MCF 10A (cell line): Measurements from ENCODE around the gene ETF1. TPM values are rescaled to one million over a fixed set of nuclear protein-coding genes. Genes with fewer than 3 reads are reported as not detected.
A peak's percentile ranks its signal among the peaks of the same experiment; 100 is the strongest.

Source experiments
- BruUV-seq: library from RNA; stranded (reverse); fragments of 400-500 nt; replicated peaks from 2 replicates; lab custom pipeline; 2021; lab: Mats Ljungman, UMichigan
- CTCF ChIA-PET: fragments of 300-600 bp; sonication (Branson Sonifier 250); formaldehyde crosslinking; extraction: SDS; loops from one replicate; lab custom pipeline; 2021; ENCODE audit warnings: antibody characterized with exemption, inconsistent platforms; lab: Yijun Ruan, JAX
- POLR2A ChIA-PET: fragments of 300-600, 350-650 bp; sonication (Branson Sonifier 250); formaldehyde crosslinking; extraction: SDS; loops from one replicate; lab custom pipeline; 2020; ENCODE audit warnings: antibody characterized with exemption, inconsistent platforms; lab: Yijun Ruan, JAX
- DNase-seq: peaks from one replicate; pipeline ENCODE4 v3.0.0-alpha.2; 2018; ENCODE audit not compliant: unreplicated experiment
- H3K27ac Mint-ChIP-seq: one replicate; pipeline ENCODE4 v1.8.0; 2022; ENCODE audit warnings: mild to moderate bottlenecking, low read depth, mixed read lengths; ENCODE audit not compliant: unreplicated experiment
- H3K27me3 Mint-ChIP-seq: one replicate; pipeline ENCODE4 v1.8.0; 2022; ENCODE audit warnings: mixed read lengths; ENCODE audit not compliant: insufficient read depth, unreplicated experiment
- H3K36me3 Mint-ChIP-seq: one replicate; pipeline ENCODE4 v1.8.0; 2022; ENCODE audit warnings: mild to moderate bottlenecking, moderate library complexity, mixed read lengths; ENCODE audit not compliant: insufficient read depth, unreplicated experiment
- H3K4me1 Mint-ChIP-seq: one replicate; pipeline ENCODE4 v1.8.0; 2022; ENCODE audit warnings: mixed read lengths; ENCODE audit not compliant: insufficient read depth, unreplicated experiment
- H3K4me3 Mint-ChIP-seq: one replicate; pipeline ENCODE4 v1.8.0; 2022; ENCODE audit warnings: mild to moderate bottlenecking, moderate library complexity, mixed read lengths; ENCODE audit not compliant: unreplicated experiment
- H3K9me3 Mint-ChIP-seq: one replicate; pipeline ENCODE4 v1.8.0; 2022; ENCODE audit warnings: mixed read lengths; ENCODE audit not compliant: unreplicated experiment
- CTCF ChIP-seq: fragments of 200-600 bp; IDR thresholded peaks from one replicate; pipeline ENCODE4 v1.8.0; 2022; ENCODE audit warnings: antibody characterized with exemption, mild to moderate bottlenecking; ENCODE audit not compliant: unreplicated experiment
- intact Hi-C: fragments of 100-400 bp; cut with micrococcal nuclease; formaldehyde crosslinking; loops from 2 replicates; pipeline ENCODE4 v1.14.1; 2022
- total RNA-seq: library from RNA; stranded (reverse); gene quantifications from 2 replicates; pipeline ENCODE4 v1.2.3, GENCODE V29; 2022

ETF1 gene
- total RNA-seq, 1 experiment from 2014 or later, result 349 TPM

GRCh38 chr5:138541511-138542179, 1.4 kb downstream of the ETF1 start:
- CTCF ChIA-PET, result interaction anchor here (0.6 to 9.5 kb wide), 8 partner anchors 10 to 92 kb away, joined by 3 to 124 read pairs (median 4); partner anchors contain the start of gene EGR1
- intact Hi-C loops, result loop anchor here (2.0 to 10.0 kb wide), 4 partner anchors 33 to 363 kb away; partner anchors contain the start of genes BRD8, CDC25C, FAM53C and HSPA9
- no TSS peak for BruUV-seq
- peak overlapping the region; percentile 79 for H3K4me3 Mint-ChIP-seq
- peak overlapping the region; percentile 97 for H3K27ac Mint-ChIP-seq
- H3K27me3 Mint-ChIP-seq, result no peaks in the 10 kb centered on the region
- H3K4me1 Mint-ChIP-seq, result peaks cover 35% of the 10 kb centered on the region
- H3K9me3 Mint-ChIP-seq, result no peaks in the 10 kb centered on the region
- peaks cover 39% of the 10 kb centered on the region for H3K36me3 Mint-ChIP-seq
- no peak for TF ChIP-seq CTCF
- DNase-seq, result no peak
- POLR2A ChIA-PET, result interaction anchor here (0.6 to 11.8 kb wide), 19 partner anchors 10 to 730 kb away, joined by 3 to 276 read pairs (median 23); partner anchors contain the start of genes BRD8, CDC23, EGR1 and FAM53C

- POLR2A ChIA-PET, result interaction anchor here (0.8 to 11.8 kb wide), 5 partner anchors 11 to 75 kb away, joined by 3 to 276 read pairs (median 5); partner anchors contain the start of gene EGR1
- peaks cover 30% of the 10 kb centered on the region for H3K4me1 Mint-ChIP-seq
- no peak for DNase-seq
- no peak for TF ChIP-seq CTCF
- no peaks in the 10 kb centered on the region for H3K9me3 Mint-ChIP-seq
- peak overlapping the region; percentile 79 for H3K4me3 Mint-ChIP-seq
- H3K27me3 Mint-ChIP-seq, result no peaks in the 10 kb centered on the region
- intact Hi-C loops, result loop anchor here (10.0 kb wide), 1 partner anchor 205 kb away; the partner anchor contains the start of genes CDC25C and FAM53C
- no TSS peak for BruUV-seq
- CTCF ChIA-PET, result interaction anchor here (0.6 to 9.5 kb wide), 5 partner anchors 8 to 90 kb away, joined by 3 to 124 read pairs (median 4); no protein-coding TSS in a partner anchor
- H3K36me3 Mint-ChIP-seq, result peaks cover 53% of the 10 kb centered on the region
- peak overlapping the region; percentile 97 for H3K27ac Mint-ChIP-seq
Observed at GRCh38 chr5:138539791-138540190, 3.2 kb downstream of the ETF1 start.

GRCh38 chr5:138538943-138539627, 4.0 kb downstream of the ETF1 start:
- CTCF ChIA-PET, result interaction anchor here (1.0 to 9.5 kb wide), 4 partner anchors 13 to 75 kb away, joined by 3 to 124 read pairs (median 3); no protein-coding TSS in a partner anchor
- H3K4me1 Mint-ChIP-seq, result peaks cover 30% of the 10 kb centered on the region
- no TSS peak for BruUV-seq
- no peaks in the 10 kb centered on the region for H3K9me3 Mint-ChIP-seq
- peaks cover 59% of the 10 kb centered on the region for H3K36me3 Mint-ChIP-seq
- intact Hi-C loops, result no loop called here
- H3K27ac Mint-ChIP-seq, result peak overlapping the region; percentile 97
- no peaks in the 10 kb centered on the region for H3K27me3 Mint-ChIP-seq
- DNase-seq, result no peak
- no peak for TF ChIP-seq CTCF
- peak overlapping the region; percentile 79 for H3K4me3 Mint-ChIP-seq
- POLR2A ChIA-PET, result interaction anchor here (0.8 to 11.8 kb wide), 5 partner anchors 10 to 73 kb away, joined by 3 to 276 read pairs (median 6); partner anchors contain the start of gene EGR1
